ENCODE measurements around the gene SNX8.
A peak's percentile ranks its signal among the peaks of the same experiment; 100 is the strongest.

SNX8 gene

GRCh38 chr7:2242541-2243429, 71.5 kb downstream of the SNX8 start:
- TF ChIP-seq TEAD4 (IDR thresholded peaks at IDR 0.05), result no peak
- no peak for TF ChIP-seq RAD21 (IDR thresholded peaks at IDR 0.05; ENCODE audit: low read depth)

GRCh38 chr7:2241580-2242540, 72.4 kb downstream of the SNX8 start, which contains the start of the genes MRM2 and NUDT1:
MRM2 (minus strand) TSS chr7:2242205; CDS start chr7:2242169, 36 bp downstream.
NUDT1 (plus strand) TSS chr7:2242226; CDS start chr7:2244575, 2,349 bp downstream.
- TF ChIP-seq FOXM1 (IDR thresholded peaks at IDR 0.05; ENCODE audit: borderline replicate concordance, low read depth) (no peak), YY1 (IDR thresholded peaks at IDR 0.05; ENCODE audit: low read depth) (peak; percentile 93), EP300 (IDR thresholded peaks at IDR 0.05; ENCODE audit: borderline replicate concordance) (no peak), CEBPB (IDR thresholded peaks at IDR 0.05) (no peak), MAX (IDR thresholded peaks at IDR 0.05) (peak; percentile 83), USF1 (IDR thresholded peaks at IDR 0.05) (peak; percentile 7; the same call in 1 of the 2 replicates), RAD21 (IDR thresholded peaks at IDR 0.05; ENCODE audit: low read depth) (no peak), NFIC (IDR thresholded peaks at IDR 0.05) (no peak), ZBTB7A (IDR thresholded peaks at IDR 0.05; ENCODE audit: low read depth) (0 out of 2 replicates have a peak, but pooled peaks have one; percentile 27), CREB1 (IDR thresholded peaks at IDR 0.05; ENCODE audit: low read depth) (0 out of 2 replicates have a peak, but pooled peaks have one; percentile 18), REST (IDR thresholded peaks at IDR 0.05; ENCODE audit: low read depth) (0 out of 2 replicates have a peak, but pooled peaks have one; percentile 22), TAF1 (IDR thresholded peaks at IDR 0.05; ENCODE audit: low read depth) (peak; percentile 99), TCF12 (IDR thresholded peaks at IDR 0.05; ENCODE audit: low read depth) (peak; percentile 23; the same call in 1 of the 2 replicates), EGR1 (IDR thresholded peaks at IDR 0.05) (peak; percentile 32; the same call in 1 of the 2 replicates), TEAD4 (IDR thresholded peaks at IDR 0.05) (peak; percentile 39)

GRCh38 chr7:2239242-2239641, 75.0 kb downstream of the SNX8 start:
- no peak for TF ChIP-seq ZBTB7A (IDR thresholded peaks at IDR 0.05; ENCODE audit: low read depth)
- no peak for TF ChIP-seq FOXM1 (IDR thresholded peaks at IDR 0.05; ENCODE audit: borderline replicate concordance, low read depth)
- no peak for TF ChIP-seq EP300 (IDR thresholded peaks at IDR 0.05; ENCODE audit: borderline replicate concordance)
- no peak for TF ChIP-seq NFIC (IDR thresholded peaks at IDR 0.05)
- no peak for TF ChIP-seq CREB1 (IDR thresholded peaks at IDR 0.05; ENCODE audit: low read depth)
- no peak for TF ChIP-seq YY1 (IDR thresholded peaks at IDR 0.05; ENCODE audit: low read depth)
- TF ChIP-seq CEBPB (IDR thresholded peaks at IDR 0.05), result no peak
- TF ChIP-seq TEAD4 (IDR thresholded peaks at IDR 0.05), result no peak
- no peak for TF ChIP-seq REST (IDR thresholded peaks at IDR 0.05; ENCODE audit: low read depth)
- TF ChIP-seq EGR1 (IDR thresholded peaks at IDR 0.05), result no peak
- no peak for TF ChIP-seq RAD21 (IDR thresholded peaks at IDR 0.05; ENCODE audit: low read depth)
- TF ChIP-seq TAF1 (IDR thresholded peaks at IDR 0.05; ENCODE audit: low read depth), result no peak
- TF ChIP-seq TCF12 (IDR thresholded peaks at IDR 0.05; ENCODE audit: low read depth), result no peak
- no peak for TF ChIP-seq MAX (IDR thresholded peaks at IDR 0.05)

- TF ChIP-seq USF1 (IDR thresholded peaks at IDR 0.05) (no peak), TEAD4 (IDR thresholded peaks at IDR 0.05) (no peak), ZBTB7A (IDR thresholded peaks at IDR 0.05; ENCODE audit: low read depth) (no peak), CREB1 (IDR thresholded peaks at IDR 0.05; ENCODE audit: low read depth) (no peak), YY1 (IDR thresholded peaks at IDR 0.05; ENCODE audit: low read depth) (no peak), FOXM1 (IDR thresholded peaks at IDR 0.05; ENCODE audit: borderline replicate concordance, low read depth) (no peak), RAD21 (IDR thresholded peaks at IDR 0.05; ENCODE audit: low read depth) (no peak), CEBPB (IDR thresholded peaks at IDR 0.05) (no peak), EGR1 (IDR thresholded peaks at IDR 0.05) (no peak), TCF12 (IDR thresholded peaks at IDR 0.05; ENCODE audit: low read depth) (no peak), NFIC (IDR thresholded peaks at IDR 0.05) (no peak), REST (IDR thresholded peaks at IDR 0.05; ENCODE audit: low read depth) (no peak), TAF1 (IDR thresholded peaks at IDR 0.05; ENCODE audit: low read depth) (no peak)
These were observed 77.1 kb downstream of the SNX8 start for GRCh38 chr7:2237109-2237602.

Measured in Ishikawa (cell line).